HG03469 (cell line): ENCODE measurements around the gene IZUMO1R.
"Not testable (repeated sequence)": the region's sequence is repeated elsewhere in the genome, so short reads cannot be mapped to it uniquely, and the experiment has no call there.

Experiments
- ATAC-seq: cut with Tn5 transposase; IDR thresholded peaks from one replicate; pipeline ENCODE4 v1.9.1; 2021; ENCODE audit warnings: mild to moderate bottlenecking, moderate library complexity, moderate number of reproducible peaks; ENCODE audit not compliant: unreplicated experiment

IZUMO1R gene

DNA sequence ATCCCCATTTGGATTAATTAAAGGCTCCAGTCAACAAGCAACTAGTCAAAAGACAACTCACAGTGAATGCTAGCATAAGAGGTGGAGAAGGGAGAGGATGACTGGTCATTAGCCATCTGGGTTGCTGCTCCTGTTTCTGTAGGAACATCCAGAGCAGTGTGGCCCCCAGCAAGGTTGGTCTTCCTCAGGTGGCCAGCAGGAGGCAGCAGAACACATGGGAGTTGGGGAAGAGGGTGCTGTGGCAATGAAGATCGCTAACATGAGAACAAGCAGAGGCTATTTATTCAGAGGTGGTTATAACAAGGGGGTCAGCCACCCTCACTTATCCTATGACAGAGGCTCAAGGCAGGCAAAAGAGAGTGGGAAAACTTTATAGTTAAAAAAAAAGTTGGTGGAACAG lies 21.3 kb downstream of the IZUMO1R start:
- ATAC-seq, result no peak

DNA sequence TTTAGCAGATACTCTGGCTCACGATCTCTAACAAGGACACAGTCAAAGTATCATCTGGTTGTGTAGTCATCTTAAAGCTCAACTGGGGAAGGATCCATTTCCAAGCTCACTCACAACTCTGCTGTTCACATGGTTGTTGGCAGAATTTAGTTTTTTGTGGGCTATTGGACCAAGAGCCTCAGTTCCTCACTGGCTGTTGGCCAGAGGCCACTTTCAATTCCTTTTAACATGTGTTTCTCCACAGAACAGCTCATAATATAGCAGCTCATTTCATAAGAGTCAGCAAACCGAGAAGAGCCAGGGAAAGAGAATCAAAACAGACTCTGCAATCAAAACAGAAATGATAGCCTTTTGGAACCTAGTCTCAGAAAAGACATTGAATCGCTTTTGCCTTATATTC lies 22.6 kb downstream of the IZUMO1R start:
- no peak for ATAC-seq

DNA sequence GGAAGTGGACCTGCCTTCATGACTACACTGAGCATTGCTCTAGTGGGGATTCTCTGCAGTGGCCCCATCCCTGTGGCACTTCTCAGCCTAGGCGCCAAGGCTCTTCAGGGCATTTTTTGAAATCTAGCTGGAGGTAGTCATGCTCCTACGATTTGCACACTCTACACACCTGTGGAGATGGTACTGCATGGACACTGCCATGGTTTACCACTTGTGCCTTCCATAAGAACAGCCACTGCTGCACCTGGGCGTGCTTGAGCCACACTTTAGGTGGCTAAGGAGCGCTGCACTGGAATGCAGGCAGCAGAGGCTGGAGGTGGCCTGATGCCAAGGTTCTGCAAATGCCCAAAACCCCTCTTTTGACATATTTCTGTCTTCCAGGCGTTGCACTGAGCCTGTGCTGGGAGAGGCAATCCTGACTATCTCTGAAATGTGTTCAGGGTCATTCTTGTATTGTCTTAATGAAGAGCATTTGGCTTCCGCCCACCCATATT lies 24.3 kb downstream of the IZUMO1R start:
- no peak for ATAC-seq

DNA sequence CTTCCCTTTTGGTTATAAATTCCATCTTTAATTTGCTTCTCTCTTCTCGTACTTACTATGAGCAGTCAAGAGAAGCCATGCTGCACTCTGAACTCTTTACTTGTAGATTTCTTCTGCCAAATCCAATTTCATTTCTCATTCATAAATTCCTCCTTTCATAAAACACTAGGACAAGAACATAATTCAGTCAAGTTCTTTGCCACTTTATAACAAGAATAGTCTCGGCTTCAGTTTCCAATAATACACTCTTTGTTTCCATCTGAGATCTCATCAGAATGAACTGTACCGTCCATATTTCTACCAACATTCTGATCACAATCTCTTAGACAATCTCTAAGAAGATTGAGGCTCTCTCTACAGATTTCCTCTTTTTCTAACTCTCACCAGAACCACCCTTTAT lies 25.1 kb downstream of the IZUMO1R start:
- no peak for ATAC-seq

DNA sequence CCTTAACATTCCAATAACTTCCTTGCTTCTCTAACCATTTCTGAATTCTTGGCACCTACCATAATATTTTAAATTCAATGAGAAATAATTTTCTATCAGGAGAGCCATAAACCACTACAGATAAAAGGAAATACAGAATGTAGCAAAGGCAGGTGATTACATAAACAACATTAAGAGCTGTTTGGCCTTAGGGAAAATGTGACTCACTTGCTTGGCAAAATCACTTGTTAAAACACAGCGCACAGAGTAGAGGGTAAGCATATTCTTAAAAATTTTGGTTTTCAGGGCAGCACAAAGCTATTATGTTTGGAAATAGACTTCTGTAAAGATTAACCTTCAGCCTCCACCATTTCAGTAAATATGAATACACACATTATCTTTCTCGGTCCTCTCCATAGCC lies 26.4 kb downstream of the IZUMO1R start:
- ATAC-seq, result no peak

DNA sequence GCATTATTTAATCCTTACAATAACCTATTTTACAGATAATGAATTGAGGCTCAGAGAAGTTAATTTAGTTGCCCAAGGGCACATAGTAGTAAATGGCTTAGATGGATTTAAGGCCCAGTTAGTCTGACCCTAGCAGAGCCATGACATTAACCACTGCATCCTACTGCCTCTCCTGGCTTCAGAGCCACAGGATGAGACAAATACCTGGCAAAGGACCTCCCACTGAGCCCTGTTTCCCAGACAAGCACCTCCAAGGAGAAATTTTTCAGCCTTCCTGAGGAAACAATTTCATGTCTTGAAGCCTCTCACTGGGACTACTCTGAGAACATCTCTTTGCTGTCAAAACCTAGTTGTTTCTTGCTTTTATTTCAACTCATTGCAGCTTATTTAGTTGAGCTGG lies 28.4 kb downstream of the IZUMO1R start:
- ATAC-seq, result no peak

DNA sequence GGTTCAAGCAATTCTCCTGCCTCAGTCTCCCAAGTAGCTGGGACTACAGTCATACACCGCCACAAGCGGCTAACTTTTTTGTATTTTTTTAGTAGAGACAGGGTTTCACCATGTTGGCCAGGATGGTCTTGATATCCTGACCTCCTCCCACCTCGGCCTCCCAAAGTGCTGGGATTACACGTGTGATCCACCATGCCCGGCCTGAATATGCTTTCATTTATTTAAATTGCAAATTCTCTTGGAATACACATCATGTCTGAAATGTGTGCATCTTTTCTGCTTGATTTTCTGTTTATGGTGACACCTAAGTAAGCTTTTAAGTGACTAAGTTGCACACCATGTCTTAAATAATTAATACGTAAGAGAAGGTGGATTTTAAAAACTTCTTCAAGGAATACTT lies 31.7 kb downstream of the IZUMO1R start:
- ATAC-seq, result no peak

DNA sequence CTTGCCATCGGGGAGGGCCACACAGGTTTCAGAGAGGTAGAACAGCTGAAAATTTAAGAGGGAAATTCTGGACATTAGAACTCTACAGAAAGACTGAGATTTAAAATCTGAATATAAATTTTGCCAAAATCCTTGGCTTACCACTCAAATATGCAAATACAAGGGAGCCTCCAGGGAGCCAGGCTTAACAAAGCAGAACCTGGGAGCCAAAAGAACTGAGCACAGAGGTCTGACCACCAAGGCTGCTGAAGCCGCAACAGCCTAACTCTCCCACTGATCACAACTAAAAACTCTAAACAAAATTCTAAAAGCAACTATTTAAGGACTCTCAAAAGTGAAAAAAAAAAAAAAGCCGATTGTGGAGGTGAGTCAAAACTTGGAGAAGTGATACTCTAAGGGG lies 34.3 kb downstream of the IZUMO1R start:
- ATAC-seq, result no peak

DNA sequence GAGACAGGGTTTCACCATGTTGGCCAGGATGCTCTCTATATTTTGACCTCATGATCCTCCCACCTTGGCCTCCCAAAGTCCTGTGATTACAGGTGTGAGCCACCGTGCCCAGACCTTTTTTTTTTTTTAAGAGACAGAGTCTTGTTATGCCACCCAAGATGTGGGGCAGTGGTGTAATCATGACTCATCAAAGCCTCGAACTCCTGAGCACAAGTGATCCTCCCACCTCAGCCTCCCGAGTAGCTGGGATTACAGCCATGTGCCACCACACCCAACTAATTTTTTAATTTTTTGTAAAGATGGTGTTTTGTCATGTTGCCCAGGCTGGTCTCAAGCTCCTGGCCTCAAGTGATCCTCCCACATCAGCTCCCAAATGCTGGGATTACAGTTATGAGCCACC lies 37.9 kb downstream of the IZUMO1R start:
- no peak for ATAC-seq

DNA sequence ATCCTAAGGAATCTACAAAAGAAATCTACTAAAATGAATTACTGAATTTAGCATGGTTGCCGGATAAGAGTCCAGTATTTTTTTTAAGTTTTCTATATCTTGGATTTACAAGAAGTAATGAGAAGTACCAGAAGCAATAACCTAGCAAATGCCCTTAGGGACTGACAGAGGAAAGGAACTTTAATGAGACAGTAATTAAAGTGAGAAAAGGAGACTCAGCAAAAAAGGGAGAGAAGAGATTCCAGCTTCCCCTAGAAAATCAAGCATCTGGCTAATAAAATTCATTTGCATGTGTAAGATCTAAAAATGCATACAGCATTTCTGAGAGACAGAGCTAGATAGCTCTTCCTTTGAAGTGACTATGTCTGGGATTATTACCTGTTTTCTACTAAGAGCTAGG lies 39.1 kb downstream of the IZUMO1R start:
- ATAC-seq, result no peak

DNA sequence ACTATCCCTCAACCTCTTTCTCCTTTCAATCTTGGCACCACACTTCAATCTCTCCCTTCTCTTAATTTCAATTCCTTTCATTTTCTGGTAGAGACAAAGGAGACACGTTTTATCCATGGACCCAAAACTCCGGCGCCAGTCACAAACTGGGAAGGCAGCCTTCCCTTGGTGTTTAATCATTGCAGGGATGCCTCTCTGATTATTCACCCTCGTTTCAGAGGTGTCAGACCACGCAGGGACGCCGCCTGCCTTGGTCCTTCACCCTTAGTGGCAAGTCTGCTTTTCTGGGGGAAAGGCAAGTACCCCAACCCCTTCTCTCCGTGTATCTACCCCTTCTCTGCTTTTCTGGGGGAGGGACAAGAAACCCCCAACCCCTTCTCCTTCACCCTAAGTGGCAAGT lies 41.9 kb downstream of the IZUMO1R start:
- ATAC-seq, result not testable (repeated sequence)

DNA sequence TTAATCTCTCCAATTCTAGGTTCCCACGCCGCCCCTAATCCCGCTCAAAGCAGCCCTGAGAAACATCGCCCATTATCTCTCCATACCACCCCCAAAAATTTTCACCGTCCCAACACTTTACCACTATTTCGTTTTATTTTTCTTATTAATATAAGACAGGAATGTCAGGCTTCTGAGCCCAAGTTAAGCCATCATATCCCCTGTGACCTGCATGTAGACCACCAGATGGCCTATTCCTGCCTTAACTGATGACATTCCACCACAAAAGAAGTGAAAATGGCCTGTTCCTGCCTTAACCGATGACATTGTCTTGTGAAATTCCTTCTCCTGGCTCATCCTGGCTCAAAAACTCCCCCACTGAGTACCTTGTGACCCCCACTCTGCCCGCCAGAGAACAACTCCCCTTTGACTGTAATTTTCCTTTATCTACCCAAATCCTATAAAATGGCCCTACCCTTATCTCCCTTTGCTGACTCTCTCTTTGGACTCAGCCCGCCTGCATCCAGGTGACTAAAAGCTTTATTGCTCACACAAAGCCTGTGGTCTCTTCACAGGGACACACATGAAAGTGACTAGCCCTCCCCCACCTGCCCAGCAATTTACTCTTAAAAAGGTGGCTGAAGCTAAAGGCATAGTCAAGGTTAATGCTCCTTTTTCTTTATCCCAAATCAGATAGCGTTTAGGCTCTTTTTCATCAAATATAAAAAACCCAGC lies 46.6 kb downstream of the IZUMO1R start:
- ATAC-seq, result not testable (repeated sequence)
